Measurements from ENCODE around the gene TMPRSS4. TPM values are rescaled to one million over a fixed set of nuclear protein-coding genes. Genes with fewer than 3 reads are reported as not detected.

Gene TMPRSS4
- total RNA-seq, 1 experiment from 2014 or later: not detected

DNA sequence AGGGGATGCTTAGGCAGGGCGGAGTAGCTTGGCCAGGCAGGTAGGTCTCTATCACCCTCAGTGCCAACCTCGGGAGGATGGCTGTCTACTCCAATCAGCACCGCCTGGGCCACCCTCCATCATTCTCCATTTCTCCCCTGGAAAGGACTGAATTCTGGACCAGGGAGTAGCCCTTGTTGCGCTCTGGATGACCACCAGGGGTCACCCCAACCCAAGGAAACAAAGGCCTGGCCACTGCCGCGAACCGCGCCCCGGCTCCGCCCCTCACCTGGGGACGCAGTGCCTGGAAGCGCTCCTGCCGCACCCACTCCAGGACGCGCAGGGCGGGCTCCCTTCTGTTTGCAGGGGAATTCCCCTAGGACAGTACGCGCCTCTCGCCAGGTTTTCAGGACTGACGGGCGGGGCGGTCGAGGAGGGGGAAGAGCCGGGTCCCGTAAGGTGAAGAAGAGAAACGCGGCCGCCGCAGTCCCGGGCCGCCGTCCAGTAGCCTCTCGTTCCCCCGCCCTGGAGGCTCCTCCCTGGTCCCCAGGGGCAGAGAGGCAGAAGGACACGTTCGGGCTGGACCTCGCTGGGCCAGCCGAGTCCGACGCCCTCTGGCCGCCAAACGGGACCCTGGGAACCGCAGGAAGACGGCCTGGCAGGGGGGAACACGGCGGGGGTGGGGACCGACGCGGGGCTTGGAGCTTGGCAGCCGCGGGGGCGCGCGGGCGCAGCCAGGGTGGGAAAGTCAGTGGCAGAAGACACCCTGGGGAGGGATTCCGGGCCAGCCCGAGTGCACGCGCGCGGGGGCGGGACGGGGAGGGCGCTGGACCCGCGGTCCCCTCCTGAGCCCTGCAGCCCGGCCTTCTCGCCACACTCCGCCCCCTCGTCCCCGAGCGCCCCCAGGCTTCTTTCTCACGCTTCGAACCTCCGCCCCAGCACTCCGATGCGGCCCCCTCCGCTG is 68.7 kb downstream of the TMPRSS4 start:
- Histone ChIP-seq H3K9ac (ENCODE audit: low read length) (peak overlapping the region; percentile 33; the same call in 1 of the 2 replicates), H3K36me3 (ENCODE audit: insufficient read depth, low read length) (no peaks in the 10 kb centered on the region), H2AFZ (ENCODE audit: low read length) (no peak overlapping the region; the same call in 1 of the 2 replicates), H4K20me1 (ENCODE audit: insufficient read depth, low read depth, low read length) (no peaks in the 10 kb centered on the region), H3K27ac (ENCODE audit: low read length) (no peak overlapping the region), H3K79me2 (ENCODE audit: low read length) (no peaks in the 10 kb centered on the region), H3K4me1 (ENCODE audit: low read length) (peaks cover 9% of the 10 kb centered on the region), H3K27me3 (ENCODE audit: low read length) (no peaks in the 10 kb centered on the region), H3K9me3 (ENCODE audit: low read length) (no peaks in the 10 kb centered on the region), H3K9me2 (replicated peaks; ENCODE audit: insufficient read depth, low read length) (no peaks in the 10 kb centered on the region), H3K4me3 (ENCODE audit: low read length) (peak overlapping the region; percentile 65), H3K4me2 (ENCODE audit: low read depth, low read length, poor library complexity, severe bottlenecking) (peak overlapping the region; percentile 50)
- peak; percentile 84 for DNase-seq

DNA sequence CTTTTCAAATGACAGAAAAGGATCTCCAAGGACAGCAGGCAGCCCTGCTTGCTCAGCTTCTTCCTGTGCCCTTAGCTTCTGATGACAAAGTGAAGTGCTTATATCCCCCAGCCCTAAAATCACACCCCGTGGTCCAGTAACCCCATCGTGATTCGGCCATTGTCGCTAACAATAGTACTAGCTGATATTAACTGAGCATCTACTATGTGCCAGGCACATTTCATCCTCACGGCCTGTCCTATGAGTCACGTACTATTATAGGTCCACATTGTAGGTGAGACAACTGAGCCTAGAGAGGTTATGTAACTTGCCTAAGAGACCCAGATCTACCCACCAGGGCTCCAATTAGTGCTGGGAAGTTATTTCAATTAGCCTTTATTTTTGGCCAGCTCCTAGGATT is 69.7 kb downstream of the TMPRSS4 start:
- H2AFZ ChIP-seq (ENCODE audit: low read length): no peak overlapping the region
- no peak overlapping the region for H3K4me3 ChIP-seq (ENCODE audit: low read length)
- H3K36me3 ChIP-seq (ENCODE audit: insufficient read depth, low read length): no peaks in the 10 kb centered on the region
- no peaks in the 10 kb centered on the region for H3K9me2 ChIP-seq (replicated peaks; ENCODE audit: insufficient read depth, low read length)
- no peak for DNase-seq
- H3K4me1 ChIP-seq (ENCODE audit: low read length): peaks cover 9% of the 10 kb centered on the region
- no peaks in the 10 kb centered on the region for H4K20me1 ChIP-seq (ENCODE audit: insufficient read depth, low read depth, low read length)
- no peak overlapping the region for H3K4me2 ChIP-seq (ENCODE audit: low read depth, low read length, poor library complexity, severe bottlenecking)
- H3K27me3 ChIP-seq (ENCODE audit: low read length): no peaks in the 10 kb centered on the region
- no peaks in the 10 kb centered on the region for H3K9me3 ChIP-seq (ENCODE audit: low read length)
- H3K27ac ChIP-seq (ENCODE audit: low read length): no peak overlapping the region
- no peak overlapping the region for H3K9ac ChIP-seq (ENCODE audit: low read length)
- H3K79me2 ChIP-seq (ENCODE audit: low read length): no peaks in the 10 kb centered on the region

GRCh38 chr11:118147502-118147901 is 70.6 kb downstream of the TMPRSS4 start:
- Histone ChIP-seq H3K79me2 (ENCODE audit: low read length) (no peaks in the 10 kb centered on the region), H3K9me3 (ENCODE audit: low read length) (no peaks in the 10 kb centered on the region), H3K4me2 (ENCODE audit: low read depth, low read length, poor library complexity, severe bottlenecking) (peak overlapping the region; percentile 15), H3K36me3 (ENCODE audit: insufficient read depth, low read length) (no peaks in the 10 kb centered on the region), H2AFZ (ENCODE audit: low read length) (no peak overlapping the region; the same call in 1 of the 2 replicates), H3K9me2 (replicated peaks; ENCODE audit: insufficient read depth, low read length) (no peaks in the 10 kb centered on the region), H3K4me3 (ENCODE audit: low read length) (no peak overlapping the region), H3K27ac (ENCODE audit: low read length) (no peak overlapping the region), H3K27me3 (ENCODE audit: low read length) (no peaks in the 10 kb centered on the region), H3K4me1 (ENCODE audit: low read length) (peaks cover 9% of the 10 kb centered on the region), H3K9ac (ENCODE audit: low read length) (no peak overlapping the region), H4K20me1 (ENCODE audit: insufficient read depth, low read depth, low read length) (no peaks in the 10 kb centered on the region)
- DNase-seq: no peak

GRCh38 chr11:118148240-118148639 is 71.4 kb downstream of the TMPRSS4 start:
- Histone ChIP-seq H3K27me3 (ENCODE audit: low read length) (no peaks in the 10 kb centered on the region), H3K4me2 (ENCODE audit: low read depth, low read length, poor library complexity, severe bottlenecking) (no peak overlapping the region), H3K9me2 (replicated peaks; ENCODE audit: insufficient read depth, low read length) (no peaks in the 10 kb centered on the region), H3K27ac (ENCODE audit: low read length) (no peak overlapping the region), H4K20me1 (ENCODE audit: insufficient read depth, low read depth, low read length) (no peaks in the 10 kb centered on the region), H3K9me3 (ENCODE audit: low read length) (no peaks in the 10 kb centered on the region), H3K4me1 (ENCODE audit: low read length) (peaks cover 9% of the 10 kb centered on the region), H3K79me2 (ENCODE audit: low read length) (no peaks in the 10 kb centered on the region), H3K36me3 (ENCODE audit: insufficient read depth, low read length) (no peaks in the 10 kb centered on the region), H3K4me3 (ENCODE audit: low read length) (no peak overlapping the region), H3K9ac (ENCODE audit: low read length) (no peak overlapping the region), H2AFZ (ENCODE audit: low read length) (no peak overlapping the region)
- DNase-seq: no peak

- H3K9ac ChIP-seq (ENCODE audit: low read length): no peak overlapping the region
- no peak overlapping the region for H3K4me2 ChIP-seq (ENCODE audit: low read depth, low read length, poor library complexity, severe bottlenecking)
- no peaks in the 10 kb centered on the region for H3K27me3 ChIP-seq (ENCODE audit: low read length)
- H3K79me2 ChIP-seq (ENCODE audit: low read length): no peaks in the 10 kb centered on the region
- no peak overlapping the region for H3K27ac ChIP-seq (ENCODE audit: low read length)
- H4K20me1 ChIP-seq (ENCODE audit: insufficient read depth, low read depth, low read length): no peaks in the 10 kb centered on the region
- DNase-seq: no peak
- H3K9me3 ChIP-seq (ENCODE audit: low read length): no peaks in the 10 kb centered on the region
- no peak overlapping the region for H2AFZ ChIP-seq (ENCODE audit: low read length)
- no peaks in the 10 kb centered on the region for H3K9me2 ChIP-seq (replicated peaks; ENCODE audit: insufficient read depth, low read length)
- H3K4me3 ChIP-seq (ENCODE audit: low read length): no peak overlapping the region
- peaks cover 9% of the 10 kb centered on the region for H3K4me1 ChIP-seq (ENCODE audit: low read length)
- H3K36me3 ChIP-seq (ENCODE audit: insufficient read depth, low read length): no peaks in the 10 kb centered on the region
Observed at GRCh38 chr11:118148856-118149255, 72.0 kb downstream of the TMPRSS4 start.

- Histone ChIP-seq H3K4me2 (ENCODE audit: low read depth, low read length, poor library complexity, severe bottlenecking) (no peak overlapping the region), H3K36me3 (ENCODE audit: insufficient read depth, low read length) (no peaks in the 10 kb centered on the region), H3K27me3 (ENCODE audit: low read length) (no peaks in the 10 kb centered on the region), H3K79me2 (ENCODE audit: low read length) (no peaks in the 10 kb centered on the region), H3K9me3 (ENCODE audit: low read length) (no peaks in the 10 kb centered on the region), H3K4me1 (ENCODE audit: low read length) (peaks cover 9% of the 10 kb centered on the region), H2AFZ (ENCODE audit: low read length) (no peak overlapping the region), H3K27ac (ENCODE audit: low read length) (no peak overlapping the region), H3K9me2 (replicated peaks; ENCODE audit: insufficient read depth, low read length) (no peaks in the 10 kb centered on the region), H4K20me1 (ENCODE audit: insufficient read depth, low read depth, low read length) (no peaks in the 10 kb centered on the region), H3K9ac (ENCODE audit: low read length) (no peak overlapping the region), H3K4me3 (ENCODE audit: low read length) (no peak overlapping the region)
- DNase-seq: no peak
Observed at GRCh38 chr11:118149493-118149892, 72.6 kb downstream of the TMPRSS4 start.

GRCh38 chr11:118151431-118151830 is 74.6 kb downstream of the TMPRSS4 start:
- Histone ChIP-seq H3K27ac (ENCODE audit: low read length) (no peak overlapping the region), H3K9me2 (replicated peaks; ENCODE audit: insufficient read depth, low read length) (no peaks in the 10 kb centered on the region), H3K4me1 (ENCODE audit: low read length) (peaks cover 9% of the 10 kb centered on the region), H3K79me2 (ENCODE audit: low read length) (no peaks in the 10 kb centered on the region), H3K36me3 (ENCODE audit: insufficient read depth, low read length) (no peaks in the 10 kb centered on the region), H3K4me2 (ENCODE audit: low read depth, low read length, poor library complexity, severe bottlenecking) (no peak overlapping the region), H4K20me1 (ENCODE audit: insufficient read depth, low read depth, low read length) (no peaks in the 10 kb centered on the region), H2AFZ (ENCODE audit: low read length) (no peak overlapping the region), H3K9ac (ENCODE audit: low read length) (no peak overlapping the region), H3K27me3 (ENCODE audit: low read length) (no peaks in the 10 kb centered on the region), H3K9me3 (ENCODE audit: low read length) (no peaks in the 10 kb centered on the region), H3K4me3 (ENCODE audit: low read length) (no peak overlapping the region)
- no peak for DNase-seq

DNA sequence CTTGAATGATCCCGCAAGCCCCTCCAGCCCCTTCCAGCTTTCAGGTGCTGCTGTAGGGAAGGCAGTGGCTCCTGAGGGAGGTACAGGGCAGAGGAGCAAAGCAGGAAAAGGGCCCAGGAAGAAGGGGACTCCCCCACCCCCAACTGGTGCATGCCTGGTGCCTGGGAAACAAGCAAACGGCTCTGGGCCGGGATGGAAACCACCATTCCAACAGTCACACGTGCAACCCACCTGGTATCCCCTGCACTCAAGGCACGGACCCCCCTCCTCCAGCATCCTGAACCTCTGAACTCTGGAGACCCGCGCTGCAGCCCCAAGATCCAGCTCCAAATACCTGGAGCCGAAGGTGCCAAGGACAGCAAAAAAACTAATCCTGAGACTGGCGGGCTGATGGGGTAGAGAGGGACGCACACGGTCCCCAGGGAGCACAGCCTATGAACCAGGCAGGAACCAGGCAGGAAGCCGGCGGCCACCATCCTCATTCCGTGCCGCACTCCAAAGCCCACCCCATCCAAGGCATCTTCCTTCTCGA is 75.2 kb downstream of the TMPRSS4 start:
- no peaks in the 10 kb centered on the region for H3K36me3 ChIP-seq (ENCODE audit: insufficient read depth, low read length)
- DNase-seq: no peak
- H3K79me2 ChIP-seq (ENCODE audit: low read length): no peaks in the 10 kb centered on the region
- no peaks in the 10 kb centered on the region for H3K9me2 ChIP-seq (replicated peaks; ENCODE audit: insufficient read depth, low read length)
- H3K9ac ChIP-seq (ENCODE audit: low read length): no peak overlapping the region
- H3K4me1 ChIP-seq (ENCODE audit: low read length): peaks cover 15% of the 10 kb centered on the region
- H2AFZ ChIP-seq (ENCODE audit: low read length): no peak overlapping the region
- H4K20me1 ChIP-seq (ENCODE audit: insufficient read depth, low read depth, low read length): no peaks in the 10 kb centered on the region
- H3K4me2 ChIP-seq (ENCODE audit: low read depth, low read length, poor library complexity, severe bottlenecking): no peak overlapping the region
- H3K27ac ChIP-seq (ENCODE audit: low read length): no peak overlapping the region
- H3K9me3 ChIP-seq (ENCODE audit: low read length): no peaks in the 10 kb centered on the region
- no peak overlapping the region for H3K4me3 ChIP-seq (ENCODE audit: low read length)
- no peaks in the 10 kb centered on the region for H3K27me3 ChIP-seq (ENCODE audit: low read length)

Measured in Karpas-422 (cell line).